ENCODE measurements around the gene AK5.

Gene AK5

DNA sequence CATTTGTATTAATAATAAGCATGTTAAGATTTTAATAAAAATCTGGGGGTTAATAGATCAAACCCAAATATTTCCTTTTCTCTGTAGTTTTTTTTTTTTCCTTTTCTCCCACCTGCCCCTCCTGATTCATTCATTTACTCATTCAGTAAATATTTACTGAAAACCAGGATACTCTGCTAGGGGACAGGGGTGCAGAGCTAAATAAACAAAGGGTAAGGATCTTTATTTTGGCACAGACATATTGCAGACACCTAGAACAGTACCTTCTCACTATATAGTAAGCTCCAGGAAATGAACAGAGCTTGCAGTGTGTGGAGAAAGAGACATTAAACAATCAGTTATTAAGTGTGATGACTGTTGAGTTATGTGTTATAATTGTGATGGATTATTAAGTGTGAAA lies 60.9 kb downstream of the AK5 start:
- no peak overlapping the region for H3K4me3 ChIP-seq (ENCODE audit: low read depth, low read length)
- DNase-seq (ENCODE audit: low read depth), result no peak

DNA sequence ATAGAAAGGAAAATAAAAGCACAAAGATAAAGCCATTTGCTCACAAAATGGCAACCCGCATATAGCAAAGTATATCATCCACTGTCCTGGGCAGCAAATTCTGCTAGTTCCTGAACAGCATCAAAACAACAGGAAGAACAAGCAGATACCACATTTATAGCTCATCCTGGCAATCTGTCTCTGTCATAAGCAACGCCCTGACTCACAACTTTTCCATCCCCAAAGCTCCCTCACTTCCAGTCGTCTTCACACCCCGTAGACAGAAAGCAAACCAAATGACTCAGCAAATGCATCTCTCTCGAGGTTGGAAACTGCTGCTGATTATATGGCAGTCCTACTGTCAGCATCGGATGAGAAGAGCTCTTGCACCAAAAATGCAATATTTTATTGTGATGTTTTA lies 65.8 kb downstream of the AK5 start:
- no peak overlapping the region for H3K4me3 ChIP-seq (ENCODE audit: low read depth, low read length)
- DNase-seq (ENCODE audit: low read depth), result peak; percentile 86

DNA sequence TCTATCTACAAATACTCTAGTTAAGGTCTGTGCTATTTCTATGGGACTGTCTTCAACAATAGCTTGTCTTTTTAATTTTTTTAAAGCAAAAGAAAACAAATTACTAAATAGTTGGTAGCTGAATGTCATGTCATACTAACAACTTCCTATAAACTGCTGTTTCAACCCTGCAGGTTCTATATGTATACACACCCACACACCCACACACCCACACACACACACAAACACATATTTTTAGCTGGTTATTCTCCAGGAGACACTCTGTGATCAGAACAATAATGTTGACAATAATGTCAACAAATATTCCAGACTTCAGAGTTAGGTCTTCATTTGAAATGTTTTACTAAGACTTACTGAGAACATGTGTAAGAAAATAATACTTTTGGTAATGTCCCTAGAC lies 66.7 kb downstream of the AK5 start:
- no peak for DNase-seq (ENCODE audit: low read depth)
- no peak overlapping the region for H3K4me3 ChIP-seq (ENCODE audit: low read depth, low read length)

DNA sequence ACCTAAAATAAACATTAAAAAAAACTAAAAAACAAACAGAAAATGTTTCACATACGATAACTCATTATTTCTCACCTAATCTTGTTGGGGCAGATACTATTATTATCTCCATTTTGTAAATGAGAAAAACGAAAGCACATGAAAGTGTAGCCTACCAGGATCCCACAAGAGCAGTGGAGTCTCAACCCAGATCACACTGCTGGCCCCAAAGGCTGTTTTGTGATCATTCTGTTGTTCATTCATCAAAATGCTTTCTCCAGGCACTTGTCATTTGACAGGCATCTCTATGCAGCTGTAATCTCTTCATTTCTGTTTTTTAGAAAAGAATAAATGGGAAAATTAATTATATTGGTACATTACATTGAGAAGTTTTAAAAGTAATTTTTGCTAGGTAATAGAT lies 67.5 kb downstream of the AK5 start:
- DNase-seq (ENCODE audit: low read depth), result no peak
- no peak overlapping the region for H3K4me3 ChIP-seq (ENCODE audit: low read depth, low read length)

DNA sequence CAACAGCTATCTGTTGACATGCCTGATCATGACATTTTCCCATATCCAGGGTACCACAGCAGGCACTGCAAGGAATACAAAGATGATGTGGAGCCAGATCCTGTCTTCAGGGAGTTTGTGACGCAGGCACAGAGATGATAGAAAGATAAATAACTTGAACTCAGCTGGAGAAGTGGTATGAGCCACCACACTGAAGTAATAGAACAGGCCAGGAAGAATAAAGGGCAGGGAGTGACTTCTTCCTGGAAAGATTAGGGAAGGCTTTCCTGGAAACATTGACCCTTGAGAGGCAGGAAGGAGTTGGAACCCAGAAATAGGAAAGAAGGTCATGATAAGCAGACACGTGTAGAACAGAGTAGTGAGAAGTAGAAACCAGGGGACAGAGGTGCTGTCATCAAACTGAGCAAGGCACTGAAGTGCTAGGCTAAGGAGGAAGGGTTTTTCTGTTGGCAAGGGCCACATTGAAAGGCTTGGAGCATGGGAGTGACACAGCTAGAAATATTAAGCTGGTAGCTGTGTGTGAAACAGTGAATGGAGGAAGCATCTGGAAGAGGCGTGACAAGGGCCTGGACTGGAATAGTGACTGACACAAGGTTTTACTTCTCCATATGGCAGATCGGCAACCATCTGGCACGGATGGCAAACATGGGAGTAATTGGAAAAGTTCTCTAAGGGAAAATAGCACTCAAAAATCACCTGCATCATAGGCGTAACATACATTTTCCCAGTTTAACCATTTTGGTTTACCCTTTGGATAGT lies 68.4 kb downstream of the AK5 start:
- no peak overlapping the region for H3K4me3 ChIP-seq (ENCODE audit: low read depth, low read length)
- no peak for DNase-seq (ENCODE audit: low read depth)

DNA sequence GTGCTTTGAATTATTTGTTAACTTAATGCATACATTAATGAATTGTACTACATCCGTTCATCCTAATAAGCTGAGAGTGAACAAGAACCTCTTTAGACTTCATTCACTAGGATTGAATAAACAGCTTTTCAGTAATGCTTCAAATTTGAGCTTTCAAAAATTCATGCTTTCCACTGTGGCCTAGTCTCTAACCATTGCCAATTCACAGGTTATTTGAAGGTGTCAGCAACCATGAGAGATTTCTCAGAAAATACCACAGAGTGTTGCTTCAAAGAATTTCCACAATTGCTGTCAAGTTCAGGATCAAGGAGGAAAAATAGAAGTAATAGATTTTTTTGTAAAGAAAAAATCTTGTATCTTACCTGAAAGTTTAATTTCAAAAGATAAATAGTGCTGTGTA lies 72.7 kb downstream of the AK5 start:
- no peak for DNase-seq (ENCODE audit: low read depth)
- H3K4me3 ChIP-seq (ENCODE audit: low read depth, low read length), result no peak overlapping the region

DNA sequence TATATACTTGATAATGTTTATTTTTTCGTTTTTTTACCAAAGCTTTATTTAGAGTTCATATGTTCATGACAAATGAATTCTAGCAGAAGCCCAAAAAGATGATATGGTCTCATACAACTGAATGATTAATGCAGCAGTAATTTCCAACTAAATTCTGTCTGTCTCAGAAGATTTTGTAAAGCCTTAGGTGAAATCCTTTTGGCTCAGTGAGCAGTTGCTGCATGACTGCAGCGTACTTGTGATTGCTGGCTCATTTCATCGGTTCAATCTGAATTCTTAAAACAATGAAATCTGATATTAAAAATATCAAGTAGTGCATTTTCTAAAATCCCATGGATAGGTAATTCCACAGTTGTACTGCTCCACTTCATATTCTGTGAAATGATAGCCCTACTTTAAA lies 73.2 kb downstream of the AK5 start:
- no peak for DNase-seq (ENCODE audit: low read depth)
- H3K4me3 ChIP-seq (ENCODE audit: low read depth, low read length), result no peak overlapping the region

DNA sequence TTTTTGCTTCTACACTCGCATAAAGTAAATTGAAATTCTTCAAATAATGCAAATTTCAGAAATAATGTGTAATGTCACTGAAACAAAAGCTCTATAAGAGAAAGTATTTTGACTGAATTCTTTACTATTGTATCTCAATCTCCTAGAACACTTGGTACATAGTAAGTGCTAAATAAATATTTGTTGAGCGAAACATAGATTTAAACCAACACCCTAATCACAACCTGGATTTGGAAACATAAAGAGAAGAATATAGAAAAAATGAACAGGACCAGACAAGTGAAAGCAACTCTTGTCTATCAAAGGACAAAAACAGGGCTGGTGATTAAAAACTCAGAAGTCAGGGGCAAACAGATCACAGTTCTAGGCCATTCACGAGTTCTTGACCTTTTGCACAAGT lies 74.3 kb downstream of the AK5 start:
- DNase-seq (ENCODE audit: low read depth), result no peak
- no peak overlapping the region for H3K4me3 ChIP-seq (ENCODE audit: low read depth, low read length)

DNA sequence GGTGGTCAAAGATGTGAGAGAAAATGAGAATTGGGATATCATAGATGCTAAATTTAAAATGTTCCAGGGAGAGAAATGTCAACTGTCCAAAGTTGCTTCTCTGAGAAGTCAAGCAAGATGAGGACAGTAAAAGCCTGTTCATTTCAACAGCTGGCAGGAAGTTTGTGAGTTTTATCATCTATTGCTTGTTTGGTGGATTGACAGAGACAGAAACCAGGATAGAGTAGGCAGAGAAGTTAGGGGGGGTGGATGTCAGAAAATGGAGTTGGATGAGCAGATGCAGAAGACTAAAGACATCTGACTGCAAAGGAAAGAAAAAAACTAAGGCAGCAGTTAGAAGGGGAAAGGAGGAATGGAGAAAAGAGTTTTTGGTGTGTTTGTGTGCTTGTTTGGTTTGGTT lies 78.4 kb downstream of the AK5 start:
- DNase-seq (ENCODE audit: low read depth), result peak; percentile 25
- H3K4me3 ChIP-seq (ENCODE audit: low read depth, low read length), result no peak overlapping the region

DNA sequence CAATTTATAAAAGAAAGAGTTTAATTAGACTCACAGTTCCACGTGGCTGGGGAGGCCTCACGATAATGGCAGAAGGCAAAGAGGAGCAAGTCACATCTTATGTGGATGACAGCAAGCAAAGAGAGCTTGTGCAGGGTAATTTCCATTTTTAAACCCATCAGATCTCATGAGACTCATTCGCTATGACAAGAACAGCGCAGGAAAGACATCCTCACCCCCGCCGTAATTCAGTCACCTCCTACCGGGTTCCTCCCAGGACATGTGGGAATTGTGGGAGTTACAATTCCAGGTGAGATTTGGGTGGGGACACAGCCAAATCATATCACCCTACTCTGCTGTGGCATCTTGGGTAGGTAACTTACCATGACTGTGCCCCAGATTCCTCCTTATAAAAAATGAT lies 79.8 kb downstream of the AK5 start:
- no peak for DNase-seq (ENCODE audit: low read depth)
- no peak overlapping the region for H3K4me3 ChIP-seq (ENCODE audit: low read depth, low read length)

DNA sequence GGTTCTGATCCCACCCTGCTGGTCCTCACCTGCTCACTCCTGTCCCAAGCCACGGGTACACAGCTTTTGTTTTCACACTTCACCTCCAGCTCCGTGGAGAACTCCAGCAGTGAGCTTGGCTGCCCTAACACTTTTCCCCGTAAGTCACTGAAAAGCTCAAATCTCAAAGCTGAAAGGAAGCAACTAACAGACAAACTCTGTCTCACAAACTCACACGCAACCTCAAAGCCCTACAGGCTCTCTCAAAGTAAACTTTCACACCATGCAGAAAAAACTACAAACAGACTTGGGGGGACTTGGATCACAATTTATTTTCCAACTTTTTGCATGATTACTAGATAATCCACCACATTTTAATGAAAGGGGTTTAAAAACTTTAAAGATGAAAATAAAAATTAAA lies 88.3 kb downstream of the AK5 start:
- no peak for DNase-seq (ENCODE audit: low read depth)
- H3K4me3 ChIP-seq (ENCODE audit: low read depth, low read length), result no peak overlapping the region

DNA sequence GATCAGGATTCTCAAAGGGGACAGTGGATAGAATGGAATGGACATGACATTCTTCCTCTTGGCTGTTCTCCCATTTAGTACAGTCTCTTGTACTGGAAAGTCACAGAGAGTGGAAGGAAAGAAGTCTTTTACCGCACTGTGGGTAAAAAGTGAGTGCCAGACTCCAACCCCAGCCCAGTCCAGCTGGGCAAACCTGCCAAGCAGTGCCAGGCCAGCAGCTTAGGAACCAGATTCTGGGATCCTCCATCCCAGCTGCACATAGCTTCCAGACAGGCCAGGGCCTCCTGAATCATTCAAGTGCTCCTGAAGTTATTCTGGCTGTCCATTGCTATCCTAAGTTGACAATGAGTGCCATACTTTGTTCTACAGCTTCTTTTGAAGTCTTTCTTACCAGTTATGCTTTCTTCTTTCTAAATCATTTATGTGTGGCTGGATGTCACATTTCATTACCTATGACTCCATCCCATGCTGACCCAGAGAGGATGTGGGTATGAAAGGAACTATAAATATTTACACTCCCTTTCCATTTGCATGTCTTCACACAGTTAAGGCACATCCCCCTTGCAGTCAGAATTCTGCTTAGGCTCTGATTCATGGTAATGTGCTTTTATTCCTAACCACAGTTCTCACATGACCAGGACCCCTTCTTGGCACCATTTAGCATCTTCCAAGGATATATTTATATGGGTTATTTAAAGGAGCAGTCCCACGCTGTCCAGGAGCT lies 88.9 kb downstream of the AK5 start:
- H3K4me3 ChIP-seq (ENCODE audit: low read depth, low read length), result no peak overlapping the region
- DNase-seq (ENCODE audit: low read depth), result peak; percentile 74

DNA sequence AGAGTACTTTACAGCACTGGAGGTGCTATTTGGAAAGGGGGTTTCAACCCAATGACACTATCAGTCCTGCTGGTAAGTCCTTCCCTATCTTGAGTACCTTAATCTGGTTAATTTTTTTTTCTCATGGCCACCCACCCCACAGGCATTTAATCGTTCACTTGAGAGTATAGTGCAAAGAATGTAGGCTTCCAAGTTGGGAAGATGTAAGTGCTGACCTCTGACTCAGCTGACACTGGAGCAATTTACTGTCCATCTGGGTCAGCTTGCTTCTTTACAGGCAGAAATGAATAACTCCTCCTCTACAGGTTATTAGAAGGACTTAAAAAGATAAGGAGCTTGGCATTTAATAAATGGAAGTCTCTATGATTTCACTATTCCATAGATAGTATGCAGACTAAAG lies 89.6 kb downstream of the AK5 start:
- no peak overlapping the region for H3K4me3 ChIP-seq (ENCODE audit: low read depth, low read length)
- DNase-seq (ENCODE audit: low read depth), result no peak

DNA sequence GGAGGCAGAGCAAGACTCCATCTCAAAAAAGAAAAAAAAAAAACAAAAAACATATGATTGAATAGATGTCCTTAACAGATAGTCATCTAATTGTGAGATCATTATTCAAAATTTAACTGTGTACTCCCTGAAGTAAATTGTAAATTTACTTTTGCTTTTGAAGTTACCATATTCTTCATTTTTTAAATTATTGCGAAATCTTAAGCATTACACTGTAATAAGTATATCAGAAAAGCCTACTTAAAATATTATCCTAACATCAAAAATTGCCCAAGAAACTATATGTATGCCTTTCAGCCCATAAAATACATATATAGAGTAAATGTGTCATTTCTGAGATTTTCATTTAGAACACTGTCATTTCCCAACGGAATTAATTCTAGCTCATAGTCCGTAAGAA lies 91.9 kb downstream of the AK5 start:
- no peak for DNase-seq (ENCODE audit: low read depth)
- no peak overlapping the region for H3K4me3 ChIP-seq (ENCODE audit: low read depth, low read length)

DNA sequence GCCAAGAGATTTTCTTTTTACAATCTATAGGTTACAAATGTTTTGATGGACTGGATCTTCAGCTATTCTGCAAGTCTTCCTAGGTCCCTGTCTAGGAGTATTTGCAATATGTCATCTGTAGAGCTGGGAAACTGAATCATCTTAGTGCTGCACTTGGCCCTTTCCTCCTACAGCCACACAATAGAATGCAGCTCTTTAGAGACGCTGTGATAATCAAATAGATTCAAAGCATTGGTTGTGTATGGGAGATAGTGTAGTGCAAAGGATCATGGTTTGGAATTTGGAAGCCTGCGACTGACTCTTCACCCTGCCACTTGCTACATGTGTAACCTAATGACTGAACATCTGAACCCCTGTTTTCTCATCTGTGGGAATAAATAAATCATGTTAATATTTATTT lies 93.7 kb downstream of the AK5 start:
- no peak overlapping the region for H3K4me3 ChIP-seq (ENCODE audit: low read depth, low read length)
- no peak for DNase-seq (ENCODE audit: low read depth)

DNA sequence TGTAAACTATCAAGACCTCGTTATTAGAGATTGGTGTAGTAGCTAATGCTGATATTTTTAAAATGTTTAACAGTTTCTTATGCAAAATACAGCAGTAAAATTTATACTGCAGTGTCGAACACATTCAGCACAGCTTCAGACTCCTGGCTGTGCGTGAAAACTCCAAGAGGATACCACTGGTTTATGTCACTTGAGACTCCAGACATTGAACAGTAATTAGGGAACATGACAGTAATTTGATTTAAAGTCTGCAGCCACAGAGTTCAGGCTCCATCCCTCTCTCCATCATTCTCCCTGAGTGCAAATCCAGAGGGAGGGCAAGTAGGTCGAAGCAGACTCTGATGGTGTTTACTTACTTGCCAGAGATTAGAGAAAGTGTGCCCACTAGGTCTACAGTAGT lies 94.2 kb downstream of the AK5 start:
- DNase-seq (ENCODE audit: low read depth), result no peak
- no peak overlapping the region for H3K4me3 ChIP-seq (ENCODE audit: low read depth, low read length)

DNA sequence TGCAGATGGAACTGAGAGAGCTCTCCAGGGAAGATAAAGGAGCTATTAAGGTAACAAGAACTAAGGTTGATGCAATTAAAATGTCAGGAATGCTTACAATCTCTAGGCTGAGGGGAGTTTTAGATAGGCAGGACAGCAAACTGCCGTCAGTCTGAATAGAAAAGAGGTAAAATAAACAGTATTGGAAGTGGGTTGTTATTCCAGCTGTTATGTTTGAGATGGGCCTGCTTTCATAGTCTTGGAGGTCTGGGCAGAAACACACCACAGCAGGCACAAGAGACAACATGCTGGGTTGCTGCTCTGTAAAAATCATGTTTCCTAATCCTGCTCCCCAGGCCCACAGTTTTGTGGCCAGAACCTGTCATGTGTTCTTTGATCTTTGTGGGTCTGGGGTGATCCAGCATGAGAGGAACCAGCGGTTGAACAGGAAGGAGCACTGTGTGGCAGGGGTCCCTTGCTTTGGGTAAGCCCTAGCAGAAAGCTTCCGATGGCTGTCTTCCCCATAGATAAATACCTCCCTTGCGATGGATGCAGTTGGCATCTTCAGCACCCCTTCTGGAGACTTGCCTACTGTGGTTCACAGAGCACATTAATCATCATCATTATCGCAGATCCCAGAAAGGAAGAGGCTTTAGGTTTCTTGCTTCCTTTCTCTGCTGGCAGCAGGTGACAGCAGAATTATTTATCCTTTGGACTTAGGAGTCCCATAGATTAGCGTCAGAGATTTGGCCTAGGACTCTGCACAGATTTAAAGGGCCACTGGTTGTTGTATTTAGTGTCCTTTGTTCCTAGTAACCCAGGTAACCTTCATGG lies 97.1 kb downstream of the AK5 start:
- DNase-seq (ENCODE audit: low read depth), result no peak
- no peak overlapping the region for H3K4me3 ChIP-seq (ENCODE audit: low read depth, low read length)

DNA sequence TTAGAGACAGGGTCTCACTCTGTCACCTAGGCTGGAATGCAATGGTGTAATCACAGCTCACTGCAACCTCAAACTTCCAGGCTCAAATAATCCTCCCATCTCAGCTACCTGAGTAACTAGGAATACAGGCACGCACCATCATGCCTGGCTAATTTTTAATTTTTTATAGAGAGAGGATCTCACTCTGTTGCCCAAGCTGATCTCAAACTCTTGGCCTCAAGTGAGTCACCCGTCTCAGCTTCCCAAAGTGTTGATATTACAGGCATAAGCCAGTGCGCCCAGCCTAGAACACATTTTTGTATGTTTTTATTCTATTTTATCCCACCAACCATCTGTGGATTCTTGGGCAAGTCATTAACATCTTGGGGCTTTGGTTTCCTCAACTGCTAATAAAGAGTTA lies 100.5 kb downstream of the AK5 start:
- DNase-seq (ENCODE audit: low read depth), result no peak
- no peak overlapping the region for H3K4me3 ChIP-seq (ENCODE audit: low read depth, low read length)

DNA sequence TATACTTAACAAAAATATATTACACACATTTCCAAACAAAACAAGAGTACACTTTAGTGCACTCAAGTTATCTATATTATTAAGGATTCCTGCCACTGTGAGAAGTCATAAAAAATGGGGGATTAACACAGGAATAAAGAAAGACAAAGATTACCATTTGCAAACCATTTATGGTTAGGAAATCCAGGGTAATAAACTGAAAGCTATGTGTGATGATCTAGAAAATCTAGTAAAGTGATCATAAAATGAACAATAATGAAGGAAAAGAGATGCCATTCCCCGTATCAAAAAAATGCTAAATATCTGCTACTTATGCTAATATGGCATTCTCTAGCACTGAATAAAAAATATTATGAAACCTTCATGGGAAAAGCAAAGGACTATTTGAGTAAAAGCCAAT lies 101.4 kb downstream of the AK5 start:
- DNase-seq (ENCODE audit: low read depth), result no peak
- no peak overlapping the region for H3K4me3 ChIP-seq (ENCODE audit: low read depth, low read length)

DNA sequence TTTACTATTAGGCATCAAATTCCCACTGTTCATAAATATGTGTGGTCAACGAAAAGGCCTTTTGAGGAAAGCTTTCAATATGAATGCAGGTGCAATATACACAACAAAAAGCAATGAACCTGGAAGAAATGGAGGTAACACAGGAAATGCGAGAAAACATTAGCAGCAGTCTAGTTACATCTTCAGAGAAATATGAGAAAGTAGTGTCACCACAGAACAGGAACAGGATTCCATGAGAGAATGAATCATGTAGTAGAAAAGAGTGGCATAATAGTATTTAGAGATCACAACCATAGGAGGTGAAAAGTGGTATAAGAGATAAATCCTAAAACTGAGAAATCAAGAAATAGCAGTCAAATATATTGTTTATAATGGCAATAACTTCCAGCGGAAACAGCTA lies 103.7 kb downstream of the AK5 start:
- H3K4me3 ChIP-seq (ENCODE audit: low read depth, low read length), result no peak overlapping the region
- DNase-seq (ENCODE audit: low read depth), result no peak

DNA sequence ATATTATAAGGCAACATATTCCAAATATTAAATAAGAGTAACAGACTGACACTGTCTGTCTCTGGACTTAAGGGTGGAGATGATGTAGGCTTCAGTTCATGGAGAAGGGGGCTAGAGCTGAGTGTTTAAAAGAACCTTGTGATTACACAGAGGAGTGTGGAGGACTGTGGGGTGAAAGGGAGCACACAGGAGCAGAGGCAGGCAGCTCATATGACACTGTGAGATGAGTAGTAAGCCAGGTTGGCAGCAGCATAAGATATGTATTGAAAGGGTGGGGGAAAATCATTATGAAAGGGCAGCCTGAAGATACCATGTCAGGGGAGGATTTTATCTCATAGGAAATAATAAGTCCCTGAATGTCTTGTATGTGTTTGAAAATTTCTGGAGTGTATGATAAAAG lies 104.5 kb downstream of the AK5 start:
- H3K4me3 ChIP-seq (ENCODE audit: low read depth, low read length), result no peak overlapping the region
- no peak for DNase-seq (ENCODE audit: low read depth)
